ENCODE results near the gene NFATC4. TPM values are rescaled to one million over a fixed set of nuclear protein-coding genes. Genes with fewer than 3 reads are reported as not detected.

Gene NFATC4
- total RNA-seq, 1 experiment from 2014 or later = 7.6 TPM

GRCh38 chr14:24425704-24426103 is 57.7 kb downstream of the NFATC4 start:
- POLR2A ChIA-PET = interaction anchor here (0.6 kb wide), 1 partner anchor 99 kb away, joined by 5 read pairs; no protein-coding TSS in a partner anchor
- RAD21 ChIA-PET (ENCODE audit: low non-redundant PET in 1 of 2, low total read pairs in 2 of 2, uncharacterized antibody in 2 of 2, unreplicated experiment in 2 of 2) = no interaction called here
- Histone ChIP-seq H3K9me2 (ENCODE audit: insufficient read depth) (no peaks in the 10 kb centered on the region), H3K36me3 (ENCODE audit: control insufficient read depth in 1 of 2, insufficient read depth in 2 of 2, low read length in 2 of 2) (no peaks in the 10 kb centered on the region), H2AFZ (ENCODE audit: low read depth, low read length, poor library complexity, severe bottlenecking) (no peak overlapping the region), H3K79me2 (ENCODE audit: insufficient read depth, low read length) (peaks cover 7% of the 10 kb centered on the region), H3K9ac (ENCODE audit: low read length) (no peak overlapping the region), H3K4me3 (replicated peaks in 1 of 2; ENCODE audit: low read depth in 1 of 2, low read length in 2 of 2) (no peak overlapping the region), H3K4me2 (ENCODE audit: low read length) (no peak overlapping the region), H3K27ac (ENCODE audit: low read depth, low read length) (no peak overlapping the region), H3K27me3 (ENCODE audit: insufficient read depth, low read length) (no peaks in the 10 kb centered on the region), H3K4me1 (ENCODE audit: control insufficient read depth in 1 of 2, insufficient read depth in 2 of 2, low read length in 2 of 2) (peaks cover 6 to 22% of the 10 kb centered on the region in 2 experiments), H3K9me3 (ENCODE audit: control insufficient read depth in 1 of 2, insufficient read depth in 1 of 2, low read depth in 1 of 2, low read length in 2 of 2) (no peaks in the 10 kb centered on the region), H4K20me1 (ENCODE audit: insufficient read depth) (no peaks in the 10 kb centered on the region)
- DNase-seq (ENCODE audit: low read depth, low spot score) (no peak), ATAC-seq (no peak)
- TF ChIP-seq TCF7L2 (IDR thresholded peaks at IDR 0.05; ENCODE audit: borderline replicate concordance, extremely low read depth, insufficient read depth, insufficient read length) = no peak
- TF ChIP-seq ATF3 (IDR thresholded peaks at IDR 0.05) = no peak
- TF ChIP-seq CTCF (IDR thresholded peaks at IDR 0.05 in 2 of 3, conservative IDR thresholded peaks at IDR 0.05 in 1 of 3; ENCODE audit: borderline replicate concordance in 1 of 3, insufficient read depth in 1 of 3, low read depth in 2 of 3, low read length in 2 of 3) = no peak
- TF ChIP-seq REST (IDR thresholded peaks at IDR 0.05; ENCODE audit: low read depth) = no peak
- no peak for TF ChIP-seq ZBTB33 (IDR thresholded peaks at IDR 0.05; ENCODE audit: extremely low read depth, insufficient replicate concordance, low read length)
- TF ChIP-seq SP1 (IDR thresholded peaks at IDR 0.05; ENCODE audit: low read depth) = no peak
- no peak for TF ChIP-seq YY1 (IDR thresholded peaks at IDR 0.05; ENCODE audit: extremely low read depth, insufficient replicate concordance, low read depth, low read length)
- TF ChIP-seq CEBPB (IDR thresholded peaks at IDR 0.05; ENCODE audit: low read depth) = no peak
- TF ChIP-seq EGR1 (IDR thresholded peaks at IDR 0.05; ENCODE audit: low read depth) = no peak
- intact Hi-C loops (cut with micrococcal nuclease) = no loop called here
- BruUV-seq (replicated peaks) = no TSS peak
- CTCF ChIA-PET = interaction anchor here (1.0 kb wide), 1 partner anchor 60 kb away, joined by 5 read pairs; no protein-coding TSS in a partner anchor
